Neural cell (in vitro differentiated cells): ENCODE results near the gene FIGLA. TPM values are rescaled to one million over a fixed set of nuclear protein-coding genes. Genes with fewer than 3 reads are reported as not detected.

ENCODE experiments used
- H2AFZ ChIP-seq: fragments of 200-600, 300-800 bp; sonication (generic), shearing (Covaris generic); 2 replicates; pipeline ENCODE4 v1.6.0; 2014; ENCODE audit warnings: low read depth, mild to moderate bottlenecking, antibody characterized with exemption, low read length, moderate library complexity
- H3F3A ChIP-seq: fragments of 200-600 bp; shearing (Covaris generic); 2 replicates; pipeline ENCODE4 v1.6.1; 2016; ENCODE audit warnings: mild to moderate bottlenecking, moderate library complexity, mixed read lengths, antibody characterized with exemption, low read length; ENCODE audit not compliant: insufficient read depth, poor library complexity, severe bottlenecking
- H3K27ac ChIP-seq: fragments of 200-600, 300-800 bp; sonication (generic), shearing (Covaris generic); 2 replicates; pipeline ENCODE4 v1.5.1; 2014; ENCODE audit warnings: mild to moderate bottlenecking, low read length, moderate library complexity
- H3K27me3 ChIP-seq: fragments of 300-800, 200-600 bp; sonication (generic), shearing (Covaris generic); 2 replicates; pipeline ENCODE4 v1.6.0; 2014; ENCODE audit warnings: mild to moderate bottlenecking, low read depth, low read length, moderate library complexity; ENCODE audit not compliant: insufficient read depth
- H3K36me3 ChIP-seq: fragments of 300-800, 200-600 bp; sonication (generic), shearing (Covaris generic); 2 replicates; pipeline ENCODE4 v1.5.1; 2014; ENCODE audit warnings: mild to moderate bottlenecking, antibody characterized with exemption, low read length, moderate library complexity; ENCODE audit not compliant: insufficient read depth
- H3K4me2 ChIP-seq: fragments of 300-800, 200-600 bp; sonication (generic), shearing (Covaris generic); 2 replicates; pipeline ENCODE4 v1.6.0; 2014; ENCODE audit warnings: mild to moderate bottlenecking, low read length
- H3K4me3 ChIP-seq: fragments of 300-800, 200-600 bp; sonication (generic), shearing (Covaris generic); 2 replicates; pipeline ENCODE4 v1.5.1; 2014; ENCODE audit warnings: mild to moderate bottlenecking, low read length, moderate library complexity
- H3K79me2 ChIP-seq: fragments of 200-600 bp; shearing (Covaris generic); replicated peaks from 2 replicates; pipeline ENCODE4 v1.6.0; 2014; ENCODE audit warnings: mild to moderate bottlenecking, low read length, moderate library complexity; ENCODE audit not compliant: insufficient read depth
- H3K9ac ChIP-seq: fragments of 300-800, 200-600 bp; sonication (generic), shearing (Covaris generic); 2 replicates; pipeline ENCODE4 v1.6.1; 2016; ENCODE audit warnings: mild to moderate bottlenecking, low read length, mixed read lengths
- H3K9me2 ChIP-seq: fragments of 200-600 bp; shearing (Covaris generic); 2 replicates; pipeline ENCODE4 v1.6.1; 2016; ENCODE audit warnings: mild to moderate bottlenecking, low read length, mixed read lengths; ENCODE audit not compliant: insufficient read depth
- H3K9me3 ChIP-seq: fragments of 200-600, 300-800 bp; sonication (generic), shearing (Covaris generic); 2 replicates; pipeline ENCODE4 v1.6.1; 2016; ENCODE audit warnings: mild to moderate bottlenecking, mixed run types, low read length, moderate library complexity, mixed read lengths
- H4K20me1 ChIP-seq: fragments of 200-600 bp; shearing (Covaris generic); 2 replicates; pipeline ENCODE4 v1.6.1; 2016; ENCODE audit warnings: mild to moderate bottlenecking, mixed run types; ENCODE audit not compliant: insufficient read depth
- CTCF ChIP-seq: fragments of 450-650 bp; IDR thresholded peaks from 2 replicates; pipeline ENCODE4 v1.5.1; 2014; ENCODE audit warnings: antibody characterized with exemption, mild to moderate bottlenecking, moderate library complexity; ENCODE audit not compliant: poor library complexity, severe bottlenecking
- EP300 ChIP-seq: fragments of 450-650 bp; conservative IDR thresholded peaks from 2 replicates; pipeline ENCODE4 v1.6.1; 2014; ENCODE audit warnings: antibody characterized with exemption, mild to moderate bottlenecking, moderate library complexity; ENCODE audit not compliant: poor library complexity, severe bottlenecking
- EZH2 ChIP-seq: fragments of 200-600, 300-800 bp; shearing (Covaris generic), sonication (generic); IDR thresholded peaks from 2 replicates; pipeline ENCODE4 v1.6.1; 2014; ENCODE audit warnings: antibody characterized with exemption, low read length, borderline replicate concordance, mild to moderate bottlenecking; ENCODE audit not compliant: insufficient read depth, poor library complexity, severe bottlenecking
- MXI1 ChIP-seq: fragments of 450-650 bp; conservative IDR thresholded peaks from 2 replicates; pipeline ENCODE4 v1.6.1; 2014; ENCODE audit warnings: antibody characterized with exemption, mild to moderate bottlenecking; ENCODE audit not compliant: poor library complexity, severe bottlenecking
- POLR2AphosphoS5 ChIP-seq: IDR thresholded peaks from 2 replicates; pipeline ENCODE4 v1.6.1; 2012
- RAD21 ChIP-seq: fragments of 450-650 bp; conservative IDR thresholded peaks from 2 replicates; pipeline ENCODE4 v1.6.1; 2014; ENCODE audit warnings: antibody characterized with exemption, mild to moderate bottlenecking, moderate library complexity
- REST ChIP-seq: IDR thresholded peaks from 2 replicates; pipeline ENCODE4 v1.6.1; 2012; ENCODE audit warnings: borderline replicate concordance
- SMC3 ChIP-seq: fragments of 450-650 bp; conservative IDR thresholded peaks from 2 replicates; pipeline ENCODE4 v1.6.1; 2014; ENCODE audit warnings: antibody characterized with exemption, mild to moderate bottlenecking, moderate library complexity; ENCODE audit not compliant: poor library complexity
- TAF1 ChIP-seq: IDR thresholded peaks from 2 replicates; pipeline ENCODE4 v1.6.1; 2012; ENCODE audit warnings: low read depth
- polyA plus RNA-seq: library from polyadenylated mRNA; depleted of rRNA; stranded (reverse); fragments of >200 nt; gene quantifications from 2 replicates; pipeline ENCODE4 v1.2.3, GENCODE V29; 2014

FIGLA gene
- polyA plus RNA-seq, 1 donor from 2014 or later = not detected

GRCh38 chr2:70779491-70779890 is 11.0 kb downstream of the FIGLA start:
- no peaks in the 10 kb centered on the region for H3K9me3 ChIP-seq
- no peak overlapping the region for H3K4me2 ChIP-seq
- TF ChIP-seq REST (no peak), MXI1 (no peak), TAF1 (no peak), EP300 (no peak), POLR2AphosphoS5 (no peak)
- H3K27ac ChIP-seq = no peak overlapping the region
- H3K9ac ChIP-seq = no peak overlapping the region
- H2AFZ ChIP-seq = no peak overlapping the region
- no peaks in the 10 kb centered on the region for H3K9me2 ChIP-seq
- no peaks in the 10 kb centered on the region for H3K79me2 ChIP-seq
- no peaks in the 10 kb centered on the region for H4K20me1 ChIP-seq
- H3F3A ChIP-seq = no peaks in the 10 kb centered on the region
- H3K27me3 ChIP-seq = no peaks in the 10 kb centered on the region
- H3K4me3 ChIP-seq = no peak overlapping the region
- H3K36me3 ChIP-seq = no peaks in the 10 kb centered on the region

- no peaks in the 10 kb centered on the region for H3K27me3 ChIP-seq
- no peaks in the 10 kb centered on the region for H4K20me1 ChIP-seq
- no peaks in the 10 kb centered on the region for H3K36me3 ChIP-seq
- H3F3A ChIP-seq = no peaks in the 10 kb centered on the region
- no peaks in the 10 kb centered on the region for H3K9me2 ChIP-seq
- no peak overlapping the region for H3K9ac ChIP-seq
- no peak overlapping the region for H2AFZ ChIP-seq
- no peak for TF ChIP-seq MXI1
- TF ChIP-seq CTCF = no peak
- no peak for TF ChIP-seq SMC3
- no peak for TF ChIP-seq RAD21
- no peak for TF ChIP-seq TAF1
- no peak for TF ChIP-seq EP300
- TF ChIP-seq EZH2 = no peak
- no peak for TF ChIP-seq REST
- no peak for TF ChIP-seq POLR2AphosphoS5
- no peak overlapping the region for H3K4me2 ChIP-seq
- no peak overlapping the region for H3K27ac ChIP-seq
- H3K4me3 ChIP-seq = no peak overlapping the region
- no peaks in the 10 kb centered on the region for H3K9me3 ChIP-seq
- H3K79me2 ChIP-seq = no peaks in the 10 kb centered on the region
These were observed 11.8 kb downstream of the FIGLA start for GRCh38 chr2:70778676-70779075.
